CD4-positive, alpha-beta memory T cell (primary cell): ENCODE results near the gene SKI. TPM values are rescaled to one million over a fixed set of nuclear protein-coding genes. Genes with fewer than 3 reads are reported as not detected.
A peak's percentile ranks its signal among the peaks of the same experiment; 100 is the strongest.

ENCODE experiments used
- CTCF ChIA-PET: fragments of 350-600 bp; sonication (Branson Sonifier 250); formaldehyde crosslinking; loops from one replicate; lab custom pipeline; 2021; ENCODE audit warnings: inconsistent platforms; ENCODE audit not compliant: partially characterized antibody; lab: Charles Lee
- POLR2A ChIA-PET: fragments of 350-600 bp; sonication (Branson Sonifier 250); formaldehyde crosslinking; loops from one replicate; lab custom pipeline; 2021; ENCODE audit not compliant: partially characterized antibody; lab: Charles Lee
- DNase-seq, 5 donors: peaks; one replicate each; pipeline versions ENCODE4 v3.0.0 to v3.0.0-alpha.2; 2020 to 2022; ENCODE audit warnings: mixed read lengths in 1 of 5
- H3K27ac ChIP-seq: one replicate; pipeline ENCODE4 v1.7.0; 2013; ENCODE audit warnings: low read depth, low read length
- H3K27me3 ChIP-seq: 2 replicates; pipeline ENCODE4 v1.7.0; 2013; ENCODE audit warnings: mild to moderate bottlenecking, low read length, moderate library complexity; ENCODE audit not compliant: insufficient read depth
- H3K36me3 ChIP-seq: 2 replicates; pipeline ENCODE4 v1.7.0; 2013; ENCODE audit warnings: mild to moderate bottlenecking, low read length, moderate library complexity; ENCODE audit not compliant: insufficient read depth
- H3K4me1 ChIP-seq: 2 replicates; pipeline ENCODE4 v1.7.0; 2013; ENCODE audit warnings: mild to moderate bottlenecking, low read length, moderate library complexity; ENCODE audit not compliant: insufficient read depth
- H3K4me3 ChIP-seq, 2 donors: one replicate each; pipeline ENCODE4 v1.7.0; 2013; ENCODE audit warnings: low read length in 2 of 2, mild to moderate bottlenecking in 1 of 2
- H3K9me3 ChIP-seq, 2 donors: one replicate each; pipeline ENCODE4 v1.7.0; 2013; ENCODE audit warnings: low read length in 2 of 2, control low read depth in 1 of 2; ENCODE audit not compliant: control insufficient read depth in 1 of 2
- H3K27ac Mint-ChIP-seq, 7 donors: one replicate each; pipeline ENCODE4 v1.8.0; 2020 to 2021; ENCODE audit warnings: mixed read lengths in 7 of 7, mild to moderate bottlenecking in 6 of 7, inconsistent platforms in 3 of 7, moderate library complexity in 3 of 7
- H3K27me3 Mint-ChIP-seq, 2 donors: one replicate each; pipeline ENCODE4 v1.8.0; 2020 to 2021; ENCODE audit warnings: mixed read lengths in 2 of 2
- H3K36me3 Mint-ChIP-seq, 2 donors: one replicate each; pipeline ENCODE4 v1.8.0; 2020 to 2021; ENCODE audit warnings: mixed read lengths in 2 of 2, inconsistent platforms in 1 of 2, mild to moderate bottlenecking in 1 of 2
- H3K4me1 Mint-ChIP-seq, 4 donors: one replicate each; pipeline ENCODE4 v1.8.0; 2020 to 2021; ENCODE audit warnings: mixed read lengths in 4 of 4, mild to moderate bottlenecking in 1 of 4
- H3K4me3 Mint-ChIP-seq, 8 donors: one replicate each; pipeline ENCODE4 v1.8.0; 2020 to 2021; ENCODE audit warnings: mixed read lengths in 8 of 8, mild to moderate bottlenecking in 7 of 8, moderate library complexity in 6 of 8, inconsistent platforms in 3 of 8
- H3K9me3 Mint-ChIP-seq, 8 donors: one replicate each; pipeline ENCODE4 v1.8.0; 2020 to 2021; ENCODE audit warnings: mixed read lengths in 8 of 8, mild to moderate bottlenecking in 5 of 8, inconsistent platforms in 3 of 8, moderate library complexity in 1 of 8
- intact Hi-C: fragments of 100-400 bp; cut with micrococcal nuclease; formaldehyde crosslinking; loops from one replicate; pipeline ENCODE4 v1.15.1; 2023
- polyA plus RNA-seq, 2 donors: library from polyadenylated mRNA; unstranded; fragments of 300-500 nt; fragmentation: Illumina TruSeq; gene quantifications; one replicate each; pipeline ENCODE4 v1.2.3, GENCODE V29; 2021
- total RNA-seq, 2 experiments: library from RNA; stranded (reverse); gene quantifications; one replicate each; pipeline ENCODE4 v1.2.3, GENCODE V29; 2021

Gene SKI
- total and polyA plus RNA-seq, 4 experiments from 2014 or later, result 0.08 to 104 (median 48.5) TPM

DNA sequence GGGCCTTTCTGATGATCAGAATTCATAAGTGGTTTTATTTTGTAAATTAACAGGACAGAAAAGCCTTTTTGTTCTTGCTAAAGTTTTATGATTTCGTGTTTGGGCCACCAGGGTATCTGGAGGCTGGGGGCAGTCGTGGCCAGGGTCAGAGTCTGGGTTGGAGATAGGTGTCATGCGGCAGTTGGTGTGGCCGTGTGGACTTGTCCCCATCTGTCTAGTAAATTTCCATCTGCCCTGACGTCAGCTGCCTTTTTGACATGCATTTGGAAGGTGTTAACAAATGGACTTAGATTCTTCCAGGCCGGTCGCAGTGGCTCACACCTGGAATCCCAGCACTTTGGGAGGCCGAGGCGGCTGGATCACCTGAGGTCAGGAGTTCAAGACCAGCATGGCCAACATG is 56.8 kb downstream of the SKI start:
- no peaks in the 10 kb centered on the region for H3K9me3 ChIP-seq
- Mint-ChIP-seq H3K36me3 (peaks cover 3 to 6% of the 10 kb centered on the region in 2 donors), H3K4me1 (peaks cover 12 to 45% (median 33%) of the 10 kb centered on the region in 4 donors), H3K27ac (peak overlapping the region in 3 of 7 donors; percentile 59 to 84 (median 79)), H3K4me3 (peak overlapping the region in 1 of 8 donors; percentile 20), H3K27me3 (no peaks in the 10 kb centered on the region), H3K9me3 (no peaks in the 10 kb centered on the region)
- H3K36me3 ChIP-seq, result no peaks in the 10 kb centered on the region
- DNase-seq, result no peak
- CTCF ChIA-PET, result interaction anchor here (1.4 kb wide), 1 partner anchor 29 kb away, joined by 3 read pairs; no protein-coding TSS in a partner anchor
- H3K4me1 ChIP-seq, result peaks cover 37% of the 10 kb centered on the region
- no peak overlapping the region for H3K4me3 ChIP-seq
- POLR2A ChIA-PET, result interaction anchor here (1.1 kb wide), 1 partner anchor 51 kb away, joined by 3 read pairs; no protein-coding TSS in a partner anchor
- no peak overlapping the region for H3K27ac ChIP-seq
- H3K27me3 ChIP-seq, result no peaks in the 10 kb centered on the region
- intact Hi-C loops, result no loop called here

DNA sequence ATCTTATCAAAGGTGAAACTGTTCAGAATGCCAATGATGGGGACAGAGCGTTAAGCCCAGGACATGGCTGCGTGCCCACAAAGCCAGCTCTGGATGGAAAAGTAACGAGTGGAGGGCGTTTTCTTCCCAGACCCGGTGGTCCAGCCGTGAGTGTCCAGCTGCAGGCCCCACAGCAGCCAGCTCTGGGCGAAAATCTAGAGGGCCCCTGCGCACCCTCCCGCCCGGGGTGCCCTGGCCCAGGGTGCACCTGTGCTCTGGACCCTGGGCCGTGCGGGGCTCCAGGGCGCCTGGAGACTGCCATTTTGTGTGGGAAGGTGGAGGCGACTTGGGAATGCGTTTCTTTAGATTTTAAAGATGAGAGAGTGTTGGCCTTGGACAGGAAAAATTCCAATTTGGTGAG is 58.8 kb downstream of the SKI start:
- ChIA-PET CTCF (no interaction called here), POLR2A (interaction anchor here (1.3 kb wide), 1 partner anchor 31 kb away, joined by 3 read pairs; no protein-coding TSS in a partner anchor)
- Histone ChIP-seq H3K4me3 (no peak overlapping the region), H3K9me3 (no peaks in the 10 kb centered on the region), H3K4me1 (peaks cover 56% of the 10 kb centered on the region), H3K27ac (no peak overlapping the region), H3K27me3 (no peaks in the 10 kb centered on the region), H3K36me3 (no peaks in the 10 kb centered on the region)
- DNase-seq, result no peak
- intact Hi-C loops, result no loop called here
- H3K4me1 Mint-ChIP-seq, result peaks cover 30 to 65% (median 52%) of the 10 kb centered on the region in 4 donors
- peak overlapping the region in 6 of 7 donors; percentile 3 to 99 (median 64) for H3K27ac Mint-ChIP-seq
- H3K36me3 Mint-ChIP-seq, result peaks cover 3 to 16% of the 10 kb centered on the region in 2 donors
- H3K4me3 Mint-ChIP-seq, result peak overlapping the region in 5 of 8 donors; percentile 31 to 71 (median 56)
- no peaks in the 10 kb centered on the region for H3K9me3 Mint-ChIP-seq
- no peaks in the 10 kb centered on the region for H3K27me3 Mint-ChIP-seq

DNA sequence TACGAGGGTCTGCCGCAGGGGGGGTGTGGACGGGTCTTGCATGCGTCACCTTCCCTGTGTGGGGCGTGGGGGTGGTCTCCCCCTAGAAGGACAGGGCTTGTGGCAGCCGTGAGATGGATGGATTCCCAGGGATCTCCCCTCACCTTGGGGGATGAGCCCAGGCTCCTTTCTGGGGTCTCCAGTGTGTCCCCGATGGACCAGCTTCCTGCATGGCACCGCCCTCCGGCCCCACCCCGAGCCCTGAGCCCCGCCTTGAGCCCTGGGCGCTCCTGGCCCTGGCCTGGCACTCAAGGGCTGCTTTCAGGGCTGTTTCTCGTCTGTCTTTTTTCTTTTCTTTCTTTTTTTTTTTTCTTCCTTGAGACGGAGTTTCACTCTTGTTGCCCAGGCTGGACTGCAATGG is 59.5 kb downstream of the SKI start:
- no peak overlapping the region for H3K27ac ChIP-seq
- Mint-ChIP-seq H3K27me3 (no peaks in the 10 kb centered on the region), H3K4me1 (peaks cover 35 to 72% (median 58%) of the 10 kb centered on the region in 4 donors), H3K9me3 (no peaks in the 10 kb centered on the region), H3K36me3 (peaks cover 3 to 16% of the 10 kb centered on the region in 2 donors), H3K4me3 (peak overlapping the region in 3 of 8 donors; percentile 59 to 79 (median 78)), H3K27ac (peak overlapping the region in 4 of 7 donors; percentile 76 to 99 (median 80))
- peaks cover 64% of the 10 kb centered on the region for H3K4me1 ChIP-seq
- H3K9me3 ChIP-seq, result no peaks in the 10 kb centered on the region
- DNase-seq, result no peak
- no peaks in the 10 kb centered on the region for H3K36me3 ChIP-seq
- ChIA-PET CTCF (no interaction called here), POLR2A (interaction anchor here (1.3 to 5.1 kb wide), 2 partner anchors 13 to 32 kb away, joined by 3 to 37 read pairs; no protein-coding TSS in a partner anchor)
- no peak overlapping the region for H3K4me3 ChIP-seq
- no peaks in the 10 kb centered on the region for H3K27me3 ChIP-seq
- intact Hi-C loops, result no loop called here

DNA sequence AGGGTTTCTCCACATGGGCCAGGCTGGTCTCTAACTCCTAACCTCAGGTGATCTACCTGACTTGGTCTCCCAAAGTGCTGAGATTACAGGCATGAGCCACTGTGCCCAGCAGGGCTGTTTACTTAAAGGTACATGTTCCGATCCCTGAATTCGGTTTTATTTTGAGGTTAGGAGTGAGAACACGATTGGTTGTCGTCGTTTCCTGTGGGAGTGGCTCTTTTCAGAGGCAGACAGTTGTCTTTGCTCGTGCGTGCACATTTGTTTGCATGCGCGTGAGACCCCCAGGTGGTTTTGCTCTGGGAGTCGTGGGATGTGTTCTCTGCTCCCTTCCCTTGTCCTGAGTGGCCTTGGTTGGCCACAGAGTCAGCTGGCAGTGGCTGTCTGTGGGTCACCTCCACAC is 60.2 kb downstream of the SKI start:
- peaks cover 70% of the 10 kb centered on the region for H3K4me1 ChIP-seq
- H3K9me3 ChIP-seq, result no peaks in the 10 kb centered on the region
- CTCF ChIA-PET, result interaction anchor here (0.8 to 1.2 kb wide), 2 partner anchors 55 to 93 kb away, joined by 3 to 4 read pairs; no protein-coding TSS in a partner anchor
- peak overlapping the region; percentile 71 to 99 (median 80) for H3K27ac Mint-ChIP-seq
- no peak overlapping the region for H3K4me3 ChIP-seq
- POLR2A ChIA-PET, result interaction anchor here (0.9 to 5.1 kb wide), 4 partner anchors 10 to 57 kb away, joined by 3 to 71 read pairs (median 20); partner anchors contain the start of gene SKI
- no peaks in the 10 kb centered on the region for H3K9me3 Mint-ChIP-seq
- peak overlapping the region in 7 of 8 donors; percentile 45 to 79 (median 59) for H3K4me3 Mint-ChIP-seq
- no peaks in the 10 kb centered on the region for H3K36me3 ChIP-seq
- intact Hi-C loops, result no loop called here
- H3K36me3 Mint-ChIP-seq, result peaks cover 3 to 16% of the 10 kb centered on the region in 2 donors
- DNase-seq, result peak in 2 of 5 donors; percentile 24 to 41
- no peak overlapping the region for H3K27ac ChIP-seq
- H3K27me3 ChIP-seq, result no peaks in the 10 kb centered on the region
- no peaks in the 10 kb centered on the region for H3K27me3 Mint-ChIP-seq
- peaks cover 35 to 79% (median 63%) of the 10 kb centered on the region in 4 donors for H3K4me1 Mint-ChIP-seq

DNA sequence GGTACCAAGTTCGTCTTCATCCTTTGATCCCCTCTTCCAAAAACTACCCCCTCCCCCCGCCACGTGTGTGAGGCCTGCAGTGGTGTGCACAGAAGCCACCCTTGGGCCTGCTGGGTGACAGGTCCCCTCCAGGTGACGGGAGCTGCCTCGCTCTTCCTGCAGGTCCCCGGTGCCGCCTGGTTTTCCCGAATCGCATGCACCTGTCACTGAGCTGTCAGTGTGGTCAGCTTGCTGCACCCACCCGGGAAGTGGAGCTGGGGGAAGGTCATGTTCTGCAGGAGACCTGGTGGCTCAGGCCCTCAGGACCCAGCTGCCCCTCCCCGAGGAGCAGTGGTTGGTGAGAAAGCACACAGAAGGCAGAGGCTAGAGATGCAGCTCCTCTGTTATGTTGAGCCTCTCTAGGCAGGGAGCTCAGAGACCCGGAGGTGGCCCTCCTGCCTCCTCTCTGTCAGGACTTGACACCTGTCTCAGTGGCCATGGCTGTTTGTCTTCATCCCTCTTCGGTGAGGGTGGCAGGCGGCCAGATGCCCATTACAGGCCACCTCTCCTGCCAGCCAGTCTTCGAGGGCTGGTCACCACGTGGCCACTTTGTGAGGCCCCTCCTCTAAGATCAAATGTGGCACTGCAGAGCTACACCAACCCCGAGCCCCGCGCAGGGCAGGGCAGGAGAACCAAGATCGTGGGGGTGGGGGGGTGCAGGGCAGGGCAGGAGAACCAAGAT is 60.9 kb downstream of the SKI start:
- Mint-ChIP-seq H3K4me3 (peak overlapping the region; percentile 21 to 78 (median 55)), H3K4me1 (peaks cover 36 to 85% (median 67%) of the 10 kb centered on the region in 4 donors), H3K27ac (peak overlapping the region; percentile 71 to 99 (median 80)), H3K9me3 (peaks cover 0 to 1% (median 0%) of the 10 kb centered on the region in 8 donors), H3K27me3 (no peaks in the 10 kb centered on the region), H3K36me3 (peaks cover 3 to 18% of the 10 kb centered on the region in 2 donors)
- no peak overlapping the region for H3K4me3 ChIP-seq
- intact Hi-C loops, result no loop called here
- POLR2A ChIA-PET, result interaction anchor here (0.7 to 5.1 kb wide), 5 partner anchors 9 to 76 kb away, joined by 3 to 71 read pairs (median 4); partner anchors contain the start of gene SKI
- CTCF ChIA-PET, result interaction anchor here (0.7 to 1.2 kb wide), 3 partner anchors 26 to 93 kb away, joined by 3 to 4 read pairs (median 3); no protein-coding TSS in a partner anchor
- no peak overlapping the region for H3K27ac ChIP-seq
- H3K9me3 ChIP-seq, result no peaks in the 10 kb centered on the region
- DNase-seq, result no peak
- H3K4me1 ChIP-seq, result peaks cover 77% of the 10 kb centered on the region
- H3K27me3 ChIP-seq, result no peaks in the 10 kb centered on the region
- no peaks in the 10 kb centered on the region for H3K36me3 ChIP-seq

DNA sequence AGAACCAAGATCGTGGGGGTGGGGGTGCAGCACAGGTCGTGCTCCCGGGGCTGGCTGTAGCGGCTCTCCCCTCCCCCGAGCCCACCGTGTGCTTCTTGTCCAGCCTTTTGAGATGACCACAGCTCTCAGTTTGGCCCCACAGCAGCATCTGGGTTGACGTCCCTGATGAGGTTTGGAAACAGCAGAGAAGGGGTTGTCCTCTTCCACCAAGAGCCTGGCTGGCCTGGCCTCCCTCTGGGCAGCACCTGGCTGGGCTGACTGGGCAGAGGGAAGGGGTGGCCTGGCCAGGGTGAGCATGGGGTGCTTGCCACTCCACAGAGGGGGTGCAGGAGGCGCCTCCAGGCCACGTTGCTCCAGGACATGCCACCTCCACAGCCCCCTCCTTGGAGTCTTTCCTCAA is 61.5 kb downstream of the SKI start:
- H3K4me1 ChIP-seq, result peaks cover 79% of the 10 kb centered on the region
- H3K4me3 ChIP-seq, result no peak overlapping the region
- no peak for DNase-seq
- no peaks in the 10 kb centered on the region for H3K27me3 Mint-ChIP-seq
- H3K4me3 Mint-ChIP-seq, result peak overlapping the region; percentile 20 to 95 (median 88)
- H3K27ac ChIP-seq, result peak overlapping the region; percentile 73
- H3K36me3 ChIP-seq, result no peaks in the 10 kb centered on the region
- H3K4me1 Mint-ChIP-seq, result peaks cover 36 to 89% (median 69%) of the 10 kb centered on the region in 4 donors
- ChIA-PET CTCF (interaction anchor here (1.2 kb wide), 1 partner anchor 92 kb away, joined by 4 read pairs; no protein-coding TSS in a partner anchor), POLR2A (interaction anchor here (2.4 to 5.1 kb wide), 3 partner anchors 11 to 58 kb away, joined by 16 to 71 read pairs (median 37); partner anchors contain the start of gene SKI)
- H3K27ac Mint-ChIP-seq, result peak overlapping the region; percentile 92 to 99 (median 98)
- H3K27me3 ChIP-seq, result no peaks in the 10 kb centered on the region
- intact Hi-C loops, result loop anchor here (1.0 to 2.0 kb wide), 3 partner anchors 12 to 59 kb away; no protein-coding TSS in a partner anchor
- H3K9me3 Mint-ChIP-seq, result peaks cover 0 to 2% (median 0%) of the 10 kb centered on the region in 8 donors
- H3K9me3 ChIP-seq, result no peaks in the 10 kb centered on the region
- H3K36me3 Mint-ChIP-seq, result peaks cover 3 to 16% of the 10 kb centered on the region in 2 donors
